GM23338 (cell line): Measurements from ENCODE around the gene PTPRN2.

ENCODE experiments used
- CREB1 ChIP-seq: fragments of 250-450 bp; sonication (Bioruptor Pico); IDR thresholded peaks from 2 replicates; pipeline ENCODE4 v1.5.0; 2020; ENCODE audit warnings: low read depth, mild to moderate bottlenecking, moderate library complexity
- CTCF ChIP-seq, 2 experiments: fragments of 200-600 bp in 1 of 2; sonication (generic) in 1 of 2; conservative IDR thresholded peaks; 2 replicates each; pipeline versions ENCODE4 v1.5.1 to v1.6.1; 2016 to 2017; ENCODE audit warnings: antibody characterized with exemption in 2 of 2, low read depth in 2 of 2, mild to moderate bottlenecking in 2 of 2, moderate library complexity in 1 of 2
- EZH2 ChIP-seq: fragments of 200-600 bp; sonication (generic); IDR thresholded peaks from one replicate; pipeline ENCODE4 v1.8.0; 2017; ENCODE audit warnings: antibody characterized with exemption, mild to moderate bottlenecking, low read depth; ENCODE audit not compliant: unreplicated experiment
- EZH2phosphoT487 ChIP-seq: fragments of 200-600 bp; sonication (generic); IDR thresholded peaks from one replicate; pipeline ENCODE4 v1.8.1; 2018; ENCODE audit warnings: antibody characterized with exemption; ENCODE audit not compliant: unreplicated experiment
- NANOG ChIP-seq: IDR thresholded peaks from 2 replicates; pipeline ENCODE4 v1.6.1; 2016; ENCODE audit warnings: antibody characterized with exemption, borderline replicate concordance
- POLR2AphosphoS5 ChIP-seq: IDR thresholded peaks from 2 replicates; pipeline ENCODE4 v1.6.1; 2016; ENCODE audit warnings: antibody characterized with exemption, low read depth
- STAT1 ChIP-seq: IDR thresholded peaks from one replicate; pipeline ENCODE4 v1.6.1; 2016; ENCODE audit warnings: antibody characterized with exemption; ENCODE audit not compliant: unreplicated experiment
- ZNF114 ChIP-seq: fragments of 250-450 bp; sonication (Bioruptor Pico); IDR thresholded peaks from 2 replicates; pipeline ENCODE4 v1.5.0; 2020; ENCODE audit warnings: mild to moderate bottlenecking, moderate library complexity
- TF ChIP-seq, protein P1 (sequence below): IDR thresholded peaks from one replicate; pipeline ENCODE4 v1.6.1; 2018; ENCODE audit warnings: antibody characterized with exemption; ENCODE audit not compliant: unreplicated experiment

GRCh38 chr7:157870644-157871290, 716.9 kb downstream of the PTPRN2 start:
- TF ChIP-seq CTCF (conservative IDR thresholded peaks at IDR 0.05; ENCODE audit: low read depth in 2 of 2) = no peak
- no peak for TF ChIP-seq ZNF114
- TF ChIP-seq POLR2AphosphoS5 = no peak
- no peak for TF ChIP-seq EZH2
- TF ChIP-seq, protein P1, sequence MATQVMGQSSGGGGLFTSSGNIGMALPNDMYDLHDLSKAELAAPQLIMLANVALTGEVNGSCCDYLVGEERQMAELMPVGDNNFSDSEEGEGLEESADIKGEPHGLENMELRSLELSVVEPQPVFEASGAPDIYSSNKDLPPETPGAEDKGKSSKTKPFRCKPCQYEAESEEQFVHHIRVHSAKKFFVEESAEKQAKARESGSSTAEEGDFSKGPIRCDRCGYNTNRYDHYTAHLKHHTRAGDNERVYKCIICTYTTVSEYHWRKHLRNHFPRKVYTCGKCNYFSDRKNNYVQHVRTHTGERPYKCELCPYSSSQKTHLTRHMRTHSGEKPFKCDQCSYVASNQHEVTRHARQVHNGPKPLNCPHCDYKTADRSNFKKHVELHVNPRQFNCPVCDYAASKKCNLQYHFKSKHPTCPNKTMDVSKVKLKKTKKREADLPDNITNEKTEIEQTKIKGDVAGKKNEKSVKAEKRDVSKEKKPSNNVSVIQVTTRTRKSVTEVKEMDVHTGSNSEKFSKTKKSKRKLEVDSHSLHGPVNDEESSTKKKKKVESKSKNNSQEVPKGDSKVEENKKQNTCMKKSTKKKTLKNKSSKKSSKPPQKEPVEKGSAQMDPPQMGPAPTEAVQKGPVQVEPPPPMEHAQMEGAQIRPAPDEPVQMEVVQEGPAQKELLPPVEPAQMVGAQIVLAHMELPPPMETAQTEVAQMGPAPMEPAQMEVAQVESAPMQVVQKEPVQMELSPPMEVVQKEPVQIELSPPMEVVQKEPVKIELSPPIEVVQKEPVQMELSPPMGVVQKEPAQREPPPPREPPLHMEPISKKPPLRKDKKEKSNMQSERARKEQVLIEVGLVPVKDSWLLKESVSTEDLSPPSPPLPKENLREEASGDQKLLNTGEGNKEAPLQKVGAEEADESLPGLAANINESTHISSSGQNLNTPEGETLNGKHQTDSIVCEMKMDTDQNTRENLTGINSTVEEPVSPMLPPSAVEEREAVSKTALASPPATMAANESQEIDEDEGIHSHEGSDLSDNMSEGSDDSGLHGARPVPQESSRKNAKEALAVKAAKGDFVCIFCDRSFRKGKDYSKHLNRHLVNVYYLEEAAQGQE = no peak
- TF ChIP-seq NANOG = no peak
- TF ChIP-seq CREB1 = no peak
- no peak for TF ChIP-seq STAT1
- no peak for TF ChIP-seq EZH2phosphoT487
